Adipose tissue (tissue), 3 donors: ENCODE measurements around the gene HECTD4. TPM values are rescaled to one million over a fixed set of nuclear protein-coding genes. Genes with fewer than 3 reads are reported as not detected.
"Not testable (repeated sequence)": the region's sequence is repeated elsewhere in the genome, so short reads cannot be mapped to it uniquely, and the experiment has no call there.

Experiments used
- H3K27ac ChIP-seq: one replicate; pipeline ENCODE4 v1.5.1; 2013; ENCODE audit warnings: low read depth, low read length
- WGBS, 3 donors: extraction: QIAGEN DNeasy Blood & Tissue Kit; methylation state at CpG; one replicate each; pipeline ENCODE4 v1.1.7; 2013; 5-methylcytosine and 5-hydroxymethylcytosine counted together
- polyA plus RNA-seq, 3 donors: library from polyadenylated mRNA; stranded (reverse); fragments of 200-250 nt; gene quantifications; one replicate each; pipeline ENCODE4 v1.2.3, GENCODE V29; 2013
- donor health status: healthy with polysubstance abuse.
- donor health status: Bipolar disorder and iron deficiency.
- donor health status: healthy.

HECTD4 gene
- polyA plus RNA-seq, 3 donors: 4.0 to 16.6 (median 10.1) TPM

GRCh38 chr12:112243255-112244110 is 138.7 kb downstream of the HECTD4 start:
- WGBS, 3 donors: 63 to 95% (median 94%) methylated on average over 25 of the region's 25 CpGs
- no peak overlapping the region for H3K27ac ChIP-seq

DNA sequence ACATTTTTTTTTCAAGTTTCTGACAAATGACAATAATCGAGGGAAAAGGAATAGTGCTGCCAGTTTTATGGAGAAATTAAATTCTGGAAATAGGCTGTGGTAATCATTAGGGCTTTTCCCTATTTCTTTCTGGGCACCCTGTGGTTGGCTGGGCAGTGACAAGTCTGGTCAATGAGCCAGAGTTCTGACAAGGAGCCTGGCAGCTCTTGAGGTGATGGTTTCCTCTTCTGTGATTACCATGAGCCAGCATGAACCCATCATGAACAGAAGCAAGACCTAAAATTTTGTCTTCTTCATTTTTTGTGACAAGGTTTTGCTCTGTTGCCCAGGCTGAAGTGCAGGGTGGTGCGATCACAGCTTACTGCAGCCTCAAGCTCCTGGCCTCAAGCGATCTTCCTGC is 141.1 kb downstream of the HECTD4 start:
- H3K27ac ChIP-seq: no peak overlapping the region
- WGBS, 3 donors: 78 to 88% (median 86%) methylated on average over 3 of the region's 3 CpGs

GRCh38 chr12:112239881-112240280 is 142.3 kb downstream of the HECTD4 start:
- H3K27ac ChIP-seq: no peak overlapping the region
- WGBS, 3 donors: 94 to 96% (median 95%) methylated on average over 6 of the region's 6 CpGs

DNA sequence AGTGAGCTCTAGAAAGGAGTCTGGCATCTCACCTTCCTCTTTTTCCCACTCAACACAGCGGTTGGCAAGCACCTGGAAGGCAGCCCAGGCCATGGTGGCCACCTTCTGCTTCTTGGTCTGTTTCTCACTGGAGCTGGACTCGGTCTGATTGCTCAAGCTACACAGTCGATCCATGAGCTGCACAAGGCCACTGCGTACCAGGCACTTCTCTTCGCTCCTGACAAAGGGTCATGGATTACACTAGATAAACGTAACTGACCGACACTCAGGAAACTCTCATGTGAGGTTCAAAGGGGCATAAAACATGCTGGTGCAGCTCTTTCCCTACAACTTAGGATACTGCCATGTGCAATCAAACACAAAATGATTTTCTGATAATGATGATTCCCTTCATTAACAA is 143.2 kb downstream of the HECTD4 start:
- 87 to 90% (median 87%) methylated on average over 7 of the region's 7 CpGs for WGBS, 3 donors
- H3K27ac ChIP-seq: no peak overlapping the region

DNA sequence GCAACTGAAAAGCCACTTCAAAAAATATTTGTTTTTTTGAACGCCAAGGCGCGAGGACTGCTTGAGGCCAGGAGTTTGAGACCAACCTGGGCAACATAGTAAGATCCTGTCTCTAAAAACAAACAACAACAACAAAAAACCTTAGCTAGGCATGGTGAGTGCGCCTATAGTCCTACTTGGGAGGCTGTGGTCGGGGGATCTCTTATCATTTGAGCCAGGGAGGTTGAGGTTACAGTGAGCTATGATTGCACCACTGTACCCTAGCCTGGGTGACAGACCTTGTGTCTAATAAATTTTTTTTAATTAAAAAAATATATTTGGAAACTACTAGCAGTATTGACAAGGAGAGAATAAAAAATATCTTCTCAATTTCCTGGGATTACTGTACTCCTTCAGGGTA is 143.8 kb downstream of the HECTD4 start:
- H3K27ac ChIP-seq: no peak overlapping the region
- 93 to 97% (median 94%) methylated on average over 5 of the region's 5 CpGs for WGBS, 3 donors

DNA sequence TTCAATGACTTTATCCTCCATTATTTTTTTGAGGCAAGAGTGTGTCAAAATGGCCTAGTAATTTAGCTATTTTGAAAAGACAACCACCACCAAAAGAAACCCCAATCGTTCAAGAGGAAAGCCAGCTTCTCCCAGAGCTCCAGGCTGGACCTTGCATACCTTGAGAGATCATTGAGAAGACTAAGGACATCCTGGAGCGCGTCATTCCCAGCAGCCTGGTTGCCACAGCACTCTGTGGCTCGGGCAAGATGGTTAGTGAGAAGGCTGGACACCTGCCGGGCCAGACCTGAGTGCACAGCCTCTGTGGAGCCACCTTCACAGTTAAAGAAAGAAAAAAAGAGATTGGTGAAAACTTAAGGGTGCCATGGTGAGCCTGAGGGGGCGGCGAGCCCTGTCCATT is 145.4 kb downstream of the HECTD4 start:
- no peak overlapping the region for H3K27ac ChIP-seq
- 90 to 98% (median 94%) methylated on average over 7 of the region's 7 CpGs for WGBS, 3 donors

DNA sequence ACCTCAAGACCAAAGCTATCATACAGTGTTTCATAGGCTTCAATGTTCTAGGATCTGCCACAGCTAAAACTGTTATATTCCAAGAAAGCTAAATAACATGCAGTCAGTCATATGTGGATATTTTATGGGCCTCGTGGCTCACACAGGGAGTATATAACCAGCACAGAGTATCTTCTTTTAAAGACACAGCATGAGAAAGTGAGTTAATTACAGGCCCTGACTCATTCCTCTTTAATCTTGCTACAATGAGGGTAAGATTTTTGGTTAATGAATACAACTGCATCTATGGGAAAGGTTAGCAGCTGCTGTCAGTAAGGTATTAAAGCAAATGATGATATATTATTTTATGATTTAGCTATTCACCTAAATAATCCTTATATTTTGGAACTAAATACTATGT is 145.8 kb downstream of the HECTD4 start:
- 69 to 88% (median 83%) methylated on average over 1 of the region's 1 CpG for WGBS, 3 donors
- no peak overlapping the region for H3K27ac ChIP-seq

- WGBS, 3 donors: 91 to 93% (median 92%) methylated on average over 2 of the region's 2 CpGs
- no peak overlapping the region for H3K27ac ChIP-seq
These were observed 147.9 kb downstream of the HECTD4 start for GRCh38 chr12:112234303-112234702.

DNA sequence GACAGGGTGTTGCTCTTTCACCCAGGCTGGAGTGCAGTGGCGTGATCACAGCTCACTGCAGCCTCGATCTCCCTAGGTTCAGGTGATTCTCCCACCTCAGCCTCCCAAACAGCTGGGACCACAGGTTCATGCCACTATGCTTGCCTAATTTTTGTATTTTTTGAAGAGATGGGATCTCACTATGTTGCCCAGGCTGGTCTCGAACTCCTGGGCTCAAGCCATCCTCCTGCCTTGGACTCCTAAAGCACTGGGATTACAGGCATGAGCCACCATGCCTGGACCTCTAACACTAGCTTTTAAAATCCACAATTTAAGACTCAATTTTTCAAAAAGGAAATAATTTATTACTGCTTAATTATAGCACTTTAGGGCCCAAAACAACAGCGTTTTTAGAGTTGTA is 149.0 kb downstream of the HECTD4 start:
- H3K27ac ChIP-seq: no peak overlapping the region
- 95 to 97% (median 96%) methylated on average over 4 of the region's 4 CpGs for WGBS, 3 donors

GRCh38 chr12:112230136-112230535 is 152.1 kb downstream of the HECTD4 start:
- no peak overlapping the region for H3K27ac ChIP-seq
- WGBS, 3 donors: 78 to 84% (median 81%) methylated on average over 4 of the region's 4 CpGs

DNA sequence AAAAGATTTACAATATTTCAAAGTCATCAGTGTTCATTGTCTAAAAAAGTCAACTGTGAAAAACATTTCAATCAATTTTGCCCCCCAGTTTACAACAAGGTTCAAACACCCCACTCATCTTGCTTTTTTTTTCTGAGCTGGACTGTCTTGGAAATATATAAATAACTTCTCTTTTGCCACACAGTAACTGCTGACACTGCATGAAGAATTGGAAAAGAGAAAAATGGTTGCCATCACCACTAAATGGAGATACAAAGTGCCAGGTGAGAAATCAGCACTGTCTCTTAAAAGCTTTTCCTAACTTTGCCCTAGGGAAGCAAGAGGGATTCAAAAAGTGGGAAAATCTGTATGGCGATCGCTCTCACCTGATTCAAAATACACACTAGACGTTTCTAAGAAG is 155.5 kb downstream of the HECTD4 start:
- WGBS, 3 donors: 88 to 93% (median 89%) methylated on average over 3 of the region's 3 CpGs
- no peak overlapping the region for H3K27ac ChIP-seq

GRCh38 chr12:112220628-112221027 is 161.6 kb downstream of the HECTD4 start:
- not testable (repeated sequence) for H3K27ac ChIP-seq
- WGBS, 3 donors: 80 to 96% (median 95%) methylated on average over 7 of the region's 7 CpGs

- WGBS, 3 donors: 60 to 87% (median 85%) methylated on average over 11 of the region's 11 CpGs
- no peak overlapping the region for H3K27ac ChIP-seq
These were observed 163.0 kb downstream of the HECTD4 start for GRCh38 chr12:112219195-112219594.

GRCh38 chr12:112218150-112218549 is 164.1 kb downstream of the HECTD4 start:
- no peak overlapping the region for H3K27ac ChIP-seq
- 91 to 95% (median 92%) methylated on average over 3 of the region's 3 CpGs for WGBS, 3 donors

DNA sequence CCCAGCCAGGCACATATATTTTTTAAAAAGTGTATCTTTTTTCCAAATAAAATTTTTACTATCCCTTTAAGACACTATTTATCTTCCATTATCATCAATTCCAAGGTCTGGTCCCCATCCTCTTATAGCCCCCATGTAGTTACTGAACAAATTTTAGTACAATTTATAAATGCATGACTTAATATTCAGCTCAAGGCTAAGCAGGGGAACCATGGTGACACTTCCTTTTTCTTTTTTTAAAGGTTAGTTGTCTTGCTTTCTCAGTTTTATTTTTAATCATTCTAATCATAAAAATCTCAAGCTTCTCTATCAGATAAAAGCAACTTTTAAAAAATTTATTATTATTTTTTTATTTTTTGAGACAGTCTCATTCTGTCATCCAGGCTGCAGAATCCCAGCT is 164.6 kb downstream of the HECTD4 start:
- no peak overlapping the region for H3K27ac ChIP-seq

DNA sequence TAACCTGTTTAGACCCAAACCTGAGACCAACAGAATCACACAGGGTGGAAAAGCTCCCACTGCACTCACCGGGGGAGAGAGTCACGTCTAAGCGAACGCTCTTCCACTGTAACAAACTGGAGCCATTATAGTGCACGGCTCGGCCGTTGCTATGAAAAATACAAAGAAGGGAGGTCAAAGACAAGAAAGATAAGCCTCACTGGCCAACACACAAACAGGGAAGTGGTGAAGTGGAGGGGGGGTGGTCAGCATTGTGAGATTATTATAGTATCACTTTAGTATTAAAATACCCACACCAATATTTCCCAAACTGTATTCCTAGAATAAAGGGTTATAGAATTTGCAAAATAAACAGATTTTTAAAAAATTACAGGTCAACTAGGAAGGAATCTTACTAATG is 166.0 kb downstream of the HECTD4 start:
- H3K27ac ChIP-seq: no peak overlapping the region
- WGBS, 3 donors: 85 to 95% (median 90%) methylated on average over 7 of the region's 7 CpGs

DNA sequence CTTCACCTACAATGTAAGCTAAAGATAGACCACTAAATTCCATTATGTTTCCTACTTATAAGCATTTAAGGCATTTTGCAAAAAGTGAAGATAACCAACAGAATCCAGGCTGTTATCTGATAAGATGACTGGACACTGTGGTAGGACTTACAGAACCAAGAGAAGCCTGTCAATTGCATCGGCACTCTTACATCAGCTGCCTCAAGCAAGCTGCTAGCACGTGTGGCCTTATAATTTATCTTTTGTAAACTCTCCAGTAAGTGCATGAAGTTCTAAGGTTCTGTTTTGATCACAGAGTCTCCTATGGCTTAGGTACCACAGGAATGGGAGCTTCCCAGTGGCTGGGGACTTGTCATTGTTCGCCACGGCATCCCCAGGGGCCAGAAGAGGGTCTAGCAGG is 168.2 kb downstream of the HECTD4 start:
- 83 to 89% (median 88%) methylated on average over 4 of the region's 4 CpGs for WGBS, 3 donors
- no peak overlapping the region for H3K27ac ChIP-seq

GRCh38 chr12:112208301-112208910 is 173.8 kb downstream of the HECTD4 start:
- WGBS, 3 donors: 89 to 96% (median 93%) methylated on average over 7 of the region's 7 CpGs
- no peak overlapping the region for H3K27ac ChIP-seq

DNA sequence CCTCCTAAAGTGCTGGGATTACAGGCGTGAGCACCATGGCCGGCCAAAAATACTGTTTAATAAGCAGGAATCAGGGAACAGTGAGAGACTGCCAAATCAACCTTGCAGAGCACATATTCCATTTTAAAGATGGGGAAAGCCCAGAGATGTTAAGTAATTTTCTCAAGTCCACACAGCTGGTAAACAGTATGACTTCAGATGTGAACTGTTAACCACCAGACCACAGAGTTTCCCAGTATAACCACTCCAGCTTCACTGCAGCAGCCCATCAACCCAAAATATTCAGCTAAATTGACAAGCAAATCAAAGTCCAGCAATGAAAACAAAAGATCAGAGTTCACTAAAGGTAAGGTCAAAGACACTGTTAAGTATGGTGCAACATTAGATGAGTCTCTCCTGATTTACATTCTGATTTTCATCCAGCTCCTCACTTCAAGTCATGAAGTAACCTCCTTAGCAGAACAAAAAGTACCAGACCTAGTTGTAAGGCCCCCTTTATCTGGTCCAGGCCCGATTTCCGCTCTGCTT is 174.8 kb downstream of the HECTD4 start:
- WGBS, 3 donors: 90 to 97% (median 95%) methylated on average over 4 of the region's 4 CpGs
- no peak overlapping the region for H3K27ac ChIP-seq

GRCh38 chr12:112206944-112207343 is 175.3 kb downstream of the HECTD4 start:
- 95 to 98% (median 97%) methylated on average over 7 of the region's 7 CpGs for WGBS, 3 donors
- H3K27ac ChIP-seq: no peak overlapping the region
